ENCODE results near the gene KCNJ15. TPM values are rescaled to one million over a fixed set of nuclear protein-coding genes. Genes with fewer than 3 reads are reported as not detected.

KCNJ15 gene
- total RNA-seq, 3 donors from 2014 or later (not counting 1 experiment from before 2014, with no cell fraction given) = 1.9 TPM; not detected in 2

DNA sequence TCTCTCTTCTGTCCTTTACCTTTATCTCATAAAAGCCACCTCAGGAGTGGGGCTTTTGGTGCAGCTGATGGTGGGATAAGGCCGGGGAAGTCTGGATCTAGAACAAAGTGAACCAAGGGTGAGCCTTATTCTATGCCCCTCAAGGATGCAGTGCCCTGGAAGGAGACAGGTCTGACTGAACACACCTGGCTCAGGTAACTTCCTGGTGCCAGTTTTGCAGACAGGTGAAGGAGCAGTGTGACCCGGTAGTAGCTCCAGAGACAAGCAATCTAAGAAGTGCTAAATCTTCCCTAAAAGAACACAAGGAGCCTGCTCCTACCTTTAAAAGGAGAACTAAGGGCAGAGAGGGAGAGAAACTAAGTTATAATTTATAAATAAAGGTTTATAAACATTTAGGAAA is 2.9 kb downstream of the KCNJ15 start:
- 82% methylated on average over 2 of the region's 2 CpGs for WGBS (ENCODE audit: insufficient coverage)
- H3K27ac Mint-ChIP-seq = no peak overlapping the region

DNA sequence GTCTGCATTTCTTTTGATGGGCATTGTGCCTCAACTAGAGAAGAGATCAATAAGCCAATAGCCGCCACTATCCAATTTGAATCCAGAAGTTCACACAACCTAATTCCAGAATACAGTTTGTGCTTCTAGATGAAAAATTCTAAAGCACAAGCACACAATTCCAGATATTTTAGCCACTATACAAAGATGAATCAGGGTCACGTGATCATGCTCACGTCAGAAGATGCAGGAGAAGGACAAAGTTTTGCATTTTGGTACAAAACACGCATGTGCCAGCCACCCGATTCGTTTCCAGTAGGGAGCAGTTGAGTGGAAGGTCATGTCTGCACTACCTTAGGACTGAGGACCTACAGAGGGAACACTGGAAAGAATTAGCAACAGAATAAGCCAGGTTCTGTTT is 3.6 kb downstream of the KCNJ15 start:
- no peaks in the 10 kb centered on the region for H3K9me3 ChIP-seq (ENCODE audit: control insufficient read depth, insufficient read depth, low read length)
- DNase-seq (no peak), ATAC-seq (no peak)
- H3K27me3 ChIP-seq (ENCODE audit: control insufficient read depth, insufficient read depth, low read length) = no peaks in the 10 kb centered on the region
- no peaks in the 10 kb centered on the region for H3K36me3 Mint-ChIP-seq
- H3K9me3 Mint-ChIP-seq = no peaks in the 10 kb centered on the region
- intact Hi-C loops (cut with micrococcal nuclease) = no loop called here
- H3K27me3 Mint-ChIP-seq (ENCODE audit: low read depth in 2 of 2) = peaks cover 29 to 33% of the 10 kb centered on the region in 2 donors
- H3K36me3 ChIP-seq (ENCODE audit: control insufficient read depth, insufficient read depth, low read length) = no peaks in the 10 kb centered on the region
- no peak overlapping the region for H3K27ac ChIP-seq (ENCODE audit: low read length)
- no peaks in the 10 kb centered on the region for H3K4me1 Mint-ChIP-seq
- no peak overlapping the region for H3K4me3 ChIP-seq (ENCODE audit: low read length)
- WGBS (ENCODE audit: insufficient coverage) = 82% methylated on average over 6 of the region's 6 CpGs
- TF ChIP-seq, protein P1, sequence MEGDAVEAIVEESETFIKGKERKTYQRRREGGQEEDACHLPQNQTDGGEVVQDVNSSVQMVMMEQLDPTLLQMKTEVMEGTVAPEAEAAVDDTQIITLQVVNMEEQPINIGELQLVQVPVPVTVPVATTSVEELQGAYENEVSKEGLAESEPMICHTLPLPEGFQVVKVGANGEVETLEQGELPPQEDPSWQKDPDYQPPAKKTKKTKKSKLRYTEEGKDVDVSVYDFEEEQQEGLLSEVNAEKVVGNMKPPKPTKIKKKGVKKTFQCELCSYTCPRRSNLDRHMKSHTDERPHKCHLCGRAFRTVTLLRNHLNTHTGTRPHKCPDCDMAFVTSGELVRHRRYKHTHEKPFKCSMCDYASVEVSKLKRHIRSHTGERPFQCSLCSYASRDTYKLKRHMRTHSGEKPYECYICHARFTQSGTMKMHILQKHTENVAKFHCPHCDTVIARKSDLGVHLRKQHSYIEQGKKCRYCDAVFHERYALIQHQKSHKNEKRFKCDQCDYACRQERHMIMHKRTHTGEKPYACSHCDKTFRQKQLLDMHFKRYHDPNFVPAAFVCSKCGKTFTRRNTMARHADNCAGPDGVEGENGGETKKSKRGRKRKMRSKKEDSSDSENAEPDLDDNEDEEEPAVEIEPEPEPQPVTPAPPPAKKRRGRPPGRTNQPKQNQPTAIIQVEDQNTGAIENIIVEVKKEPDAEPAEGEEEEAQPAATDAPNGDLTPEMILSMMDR (IDR thresholded peaks at IDR 0.05) = no peak
- no peaks in the 10 kb centered on the region for H3K4me1 ChIP-seq (ENCODE audit: control insufficient read depth, insufficient read depth, low read length)
- no peak overlapping the region for H3K4me3 Mint-ChIP-seq
- H3K27ac Mint-ChIP-seq = no peak overlapping the region

More for the DNA sequence above, 2.9 kb downstream of the KCNJ15 start:
- H3K27me3 Mint-ChIP-seq (ENCODE audit: low read depth in 2 of 2) = peaks cover 29 to 41% of the 10 kb centered on the region in 2 donors
- intact Hi-C loops (cut with micrococcal nuclease) = no loop called here
- no peaks in the 10 kb centered on the region for H3K9me3 ChIP-seq (ENCODE audit: control insufficient read depth, insufficient read depth, low read length)
- H3K4me1 Mint-ChIP-seq = no peaks in the 10 kb centered on the region
- H3K9me3 Mint-ChIP-seq = no peaks in the 10 kb centered on the region
- TF ChIP-seq, protein P1 (IDR thresholded peaks at IDR 0.05) = no peak
- H3K27me3 ChIP-seq (ENCODE audit: control insufficient read depth, insufficient read depth, low read length) = no peaks in the 10 kb centered on the region
- no peaks in the 10 kb centered on the region for H3K36me3 Mint-ChIP-seq
- no peaks in the 10 kb centered on the region for H3K36me3 ChIP-seq (ENCODE audit: control insufficient read depth, insufficient read depth, low read length)
- H3K4me3 Mint-ChIP-seq = no peak overlapping the region
- no peak for ATAC-seq
- no peak overlapping the region for H3K27ac ChIP-seq (ENCODE audit: low read length)
- no peak overlapping the region for H3K4me3 ChIP-seq (ENCODE audit: low read length)
- no peaks in the 10 kb centered on the region for H3K4me1 ChIP-seq (ENCODE audit: control insufficient read depth, insufficient read depth, low read length)
- DNase-seq = no peak

DNA sequence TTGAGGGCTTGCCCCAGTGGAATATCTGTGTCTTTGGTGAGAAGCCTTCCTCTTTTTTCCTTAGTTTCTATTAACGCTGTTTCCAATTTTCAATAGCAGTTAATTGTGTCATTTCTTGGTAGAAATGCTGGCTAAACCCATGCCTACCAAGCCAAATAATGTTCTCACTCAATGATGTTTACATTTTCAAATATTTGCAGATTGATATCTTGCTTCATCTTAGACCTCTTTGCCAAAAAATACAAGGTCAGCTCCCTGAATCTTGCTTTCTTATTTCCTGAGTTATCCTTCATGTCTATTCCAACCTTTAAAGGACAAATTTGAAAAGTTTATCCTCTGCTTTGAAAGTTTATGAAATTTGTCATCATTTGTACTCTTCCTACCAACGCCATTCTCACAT is 5.1 kb downstream of the KCNJ15 start:
- intact Hi-C loops (cut with micrococcal nuclease) = loop anchor here (1.0 kb wide), 1 partner anchor 31 kb away; no protein-coding TSS in a partner anchor
- TF ChIP-seq, protein P1 (IDR thresholded peaks at IDR 0.05) = no peak
- ATAC-seq (no peak), DNase-seq (no peak)
- no CpG with 5 or more reads among the region's 2 CpGs for WGBS (ENCODE audit: insufficient coverage)
- Histone ChIP-seq H3K4me1 (ENCODE audit: control insufficient read depth, insufficient read depth, low read length) (no peaks in the 10 kb centered on the region), H3K9me3 (ENCODE audit: control insufficient read depth, insufficient read depth, low read length) (no peaks in the 10 kb centered on the region), H3K27ac (ENCODE audit: low read length) (no peak overlapping the region), H3K4me3 (ENCODE audit: low read length) (no peak overlapping the region), H3K27me3 (ENCODE audit: control insufficient read depth, insufficient read depth, low read length) (no peaks in the 10 kb centered on the region), H3K36me3 (ENCODE audit: control insufficient read depth, insufficient read depth, low read length) (no peaks in the 10 kb centered on the region)
- Mint-ChIP-seq H3K9me3 (no peaks in the 10 kb centered on the region), H3K36me3 (no peaks in the 10 kb centered on the region), H3K4me1 (no peaks in the 10 kb centered on the region), H3K27me3 (ENCODE audit: low read depth in 2 of 2) (peaks cover 33 to 39% of the 10 kb centered on the region in 2 donors), H3K4me3 (no peak overlapping the region), H3K27ac (no peak overlapping the region)

DNA sequence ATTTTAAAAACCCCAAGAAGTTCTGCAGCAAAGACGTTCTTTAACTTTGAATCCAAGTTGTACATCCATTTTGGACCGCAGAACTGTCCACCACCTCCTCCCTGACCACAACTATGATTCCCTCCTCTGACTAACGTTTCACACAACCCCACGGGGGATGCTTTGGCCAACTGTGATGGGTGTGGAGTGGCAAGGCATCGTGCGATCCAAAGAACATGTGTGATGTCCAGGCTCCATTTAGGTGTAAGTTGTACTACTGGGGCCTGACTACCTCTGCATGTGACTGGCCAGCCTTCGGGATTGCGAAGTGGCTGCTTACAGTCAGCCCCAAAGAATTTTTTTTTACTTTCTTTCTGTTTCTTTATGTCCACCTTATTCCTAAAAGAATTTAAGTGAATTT is 6.7 kb downstream of the KCNJ15 start:
- H3K27me3 ChIP-seq (ENCODE audit: control insufficient read depth, insufficient read depth, low read length) = no peaks in the 10 kb centered on the region
- Mint-ChIP-seq H3K27me3 (ENCODE audit: low read depth in 2 of 2) (peaks cover 29 to 34% of the 10 kb centered on the region in 2 donors), H3K4me1 (no peaks in the 10 kb centered on the region), H3K36me3 (no peaks in the 10 kb centered on the region), H3K4me3 (no peak overlapping the region), H3K9me3 (no peaks in the 10 kb centered on the region), H3K27ac (no peak overlapping the region)
- no peaks in the 10 kb centered on the region for H3K9me3 ChIP-seq (ENCODE audit: control insufficient read depth, insufficient read depth, low read length)
- H3K27ac ChIP-seq (ENCODE audit: low read length) = no peak overlapping the region
- TF ChIP-seq, protein P1 (IDR thresholded peaks at IDR 0.05) = no peak
- H3K4me1 ChIP-seq (ENCODE audit: control insufficient read depth, insufficient read depth, low read length) = no peaks in the 10 kb centered on the region
- WGBS (ENCODE audit: insufficient coverage) = 89% methylated on average over 8 of the region's 8 CpGs
- H3K4me3 ChIP-seq (ENCODE audit: low read length) = no peak overlapping the region
- H3K36me3 ChIP-seq (ENCODE audit: control insufficient read depth, insufficient read depth, low read length) = no peaks in the 10 kb centered on the region
- intact Hi-C loops (cut with micrococcal nuclease) = no loop called here
- no peak for ATAC-seq
- no peak for DNase-seq
